IMR-90 (cell line): ENCODE data around the gene HSPG2.

Experiments
- BHLHE40 ChIP-seq: fragments of 150-350 bp; IDR thresholded peaks from 2 replicates; pipeline ENCODE4 v1.6.1; 2016; ENCODE audit warnings: mild to moderate bottlenecking, low read depth, low read length
- CTCF ChIP-seq: conservative IDR thresholded peaks from 2 replicates; pipeline ENCODE4 v1.5.1; 2012; ENCODE audit warnings: mild to moderate bottlenecking, low read depth, low read length, improper control_type of control experiment
- FOS ChIP-seq: fragments of 150-350 bp; IDR thresholded peaks from 2 replicates; pipeline ENCODE4 v1.6.1; 2016; ENCODE audit warnings: low read depth, low read length
- POLR2A ChIP-seq: IDR thresholded peaks from 2 replicates; pipeline ENCODE4 v1.6.1; 2012; ENCODE audit warnings: mild to moderate bottlenecking, low read depth, low read length
- RAD21 ChIP-seq: IDR thresholded peaks from 2 replicates; pipeline ENCODE4 v1.6.1; 2012; ENCODE audit warnings: low read length, improper control_type of control experiment
- RFX5 ChIP-seq: IDR thresholded peaks from 2 replicates; pipeline ENCODE4 v1.8.0; 2012; ENCODE audit warnings: low read depth, mild to moderate bottlenecking, low read length, moderate library complexity

GRCh38 chr1:21874778-21875547, 62.1 kb downstream of the HSPG2 start:
- no peak for TF ChIP-seq POLR2A
- no peak for TF ChIP-seq CTCF
- TF ChIP-seq RFX5: no peak
- TF ChIP-seq FOS: no peak
- no peak for TF ChIP-seq BHLHE40
- TF ChIP-seq RAD21: no peak
